HepG2 (cell line): ENCODE data around the gene ATP1B2. TPM values are rescaled to one million over a fixed set of nuclear protein-coding genes. Genes with fewer than 3 reads are reported as not detected.
A peak's percentile ranks its signal among the peaks of the same experiment; 100 is the strongest.

ENCODE experiments used
- AFF4 ChIP-seq: sonication (generic); formaldehyde crosslinking; IDR thresholded peaks from 2 replicates; pipeline ENCODE4 v1.4.0; 2020; ENCODE audit warnings: missing genetic modification reagents
- CBX1 ChIP-seq: IDR thresholded peaks from one replicate; pipeline ENCODE4 v1.6.1; 2016; ENCODE audit warnings: antibody characterized with exemption, low read depth
- CEBPB ChIP-seq: IDR thresholded peaks from 2 replicates; pipeline ENCODE4 v1.6.1; 2011; ENCODE audit warnings: low read depth, low read length, improper control_type of control experiment, borderline replicate concordance
- CREM ChIP-seq, 2 experiments: sonication (generic) in 1 of 2; formaldehyde crosslinking in 1 of 2; IDR thresholded peaks; 2 replicates each; pipeline versions ENCODE4 v1.4.0 to v1.6.1; 2016 to 2020; ENCODE audit warnings: antibody characterized with exemption in 1 of 2, mild to moderate bottlenecking in 1 of 2, missing genetic modification reagents in 1 of 2
- NFYC ChIP-seq: IDR thresholded peaks from 2 replicates; pipeline ENCODE4 v1.6.1; 2016; ENCODE audit warnings: missing genetic modification reagents, missing compliant biosample characterization
- PHF20 ChIP-seq: sonication (generic); formaldehyde crosslinking; IDR thresholded peaks from 2 replicates; pipeline ENCODE4 v1.5.0; 2020; ENCODE audit warnings: mild to moderate bottlenecking, missing genetic modification reagents
- SETDB1 ChIP-seq: sonication (generic); formaldehyde crosslinking; IDR thresholded peaks from 2 replicates; pipeline ENCODE4 v1.5.1; 2020; ENCODE audit warnings: missing genetic modification reagents, mild to moderate bottlenecking, borderline replicate concordance
- ZBTB21 ChIP-seq: sonication (generic); formaldehyde crosslinking; IDR thresholded peaks from 2 replicates; pipeline ENCODE4 v1.4.0; 2020; ENCODE audit warnings: missing genetic modification reagents
- ZFP41 ChIP-seq: sonication (generic); formaldehyde crosslinking; IDR thresholded peaks from 2 replicates; pipeline ENCODE4 v1.4.0; 2020; ENCODE audit warnings: mild to moderate bottlenecking, missing genetic modification reagents, borderline replicate concordance
- ZNF124 ChIP-seq: sonication (generic); formaldehyde crosslinking; IDR thresholded peaks from 2 replicates; pipeline ENCODE4 v1.4.0; 2020; ENCODE audit warnings: missing genetic modification reagents
- ZNF225 ChIP-seq: sonication (generic); formaldehyde crosslinking; IDR thresholded peaks from 2 replicates; pipeline ENCODE4 v1.4.0; 2020; ENCODE audit warnings: mild to moderate bottlenecking, missing genetic modification reagents
- ZNF747 ChIP-seq: sonication (generic); formaldehyde crosslinking; IDR thresholded peaks from 2 replicates; pipeline ENCODE4 v1.8.1; 2023; ENCODE audit warnings: missing genetic modification reagents, mild to moderate bottlenecking, borderline replicate concordance
- ZNF777 ChIP-seq: sonication (generic); formaldehyde crosslinking; IDR thresholded peaks from 2 replicates; pipeline ENCODE4 v1.4.0; 2020; ENCODE audit warnings: missing genetic modification reagents
- polyA plus RNA-seq, 8 experiments: library from polyadenylated mRNA; depleted of rRNA in 3 of 8; stranded (reverse) in 7 of 8; unstranded in 1 of 8; fragments of >200 nt; fragmentation: Illumina TruSeq in 4 of 8; extraction: Trizol in 4 of 8; gene quantifications; 2 replicates each; pipeline versions ENCODE4 v1.2.1 to v1.2.3, GENCODE V29; 2011 to 2016; ENCODE audit warnings: low read depth in 4 of 8, missing spikeins in 1 of 8, mixed read lengths in 1 of 8; ENCODE audit not compliant: insufficient read depth in 1 of 8
- total RNA-seq, 5 experiments: library from RNA; depleted of rRNA; stranded (reverse); fragments of >200 nt; fragmentation: Illumina TruSeq; extraction: Trizol; gene quantifications; 2 replicates each; pipeline ENCODE4 v1.2.3, GENCODE V29; 2016; ENCODE audit warnings: low read depth in 1 of 5
- TF ChIP-seq, protein P1 (sequence below): sonication (generic); formaldehyde crosslinking; IDR thresholded peaks from one replicate; pipeline ENCODE4 v1.5.1; 2020; ENCODE audit warnings: mild to moderate bottlenecking, missing genetic modification reagents; ENCODE audit errors: not compliant biosample characterization
- TF ChIP-seq, protein P2 (sequence below): IDR thresholded peaks from 2 replicates; pipeline ENCODE4 v1.6.1; 2016; ENCODE audit warnings: mild to moderate bottlenecking, missing biosample characterization, missing genetic modification reagents

The ATP1B2 gene
- total and polyA plus RNA-seq, 2 of the 13 experiments (the other 11 are each of a cell fraction or from before 2014, with no cell fraction given), result not detected

- TF ChIP-seq, protein P1, sequence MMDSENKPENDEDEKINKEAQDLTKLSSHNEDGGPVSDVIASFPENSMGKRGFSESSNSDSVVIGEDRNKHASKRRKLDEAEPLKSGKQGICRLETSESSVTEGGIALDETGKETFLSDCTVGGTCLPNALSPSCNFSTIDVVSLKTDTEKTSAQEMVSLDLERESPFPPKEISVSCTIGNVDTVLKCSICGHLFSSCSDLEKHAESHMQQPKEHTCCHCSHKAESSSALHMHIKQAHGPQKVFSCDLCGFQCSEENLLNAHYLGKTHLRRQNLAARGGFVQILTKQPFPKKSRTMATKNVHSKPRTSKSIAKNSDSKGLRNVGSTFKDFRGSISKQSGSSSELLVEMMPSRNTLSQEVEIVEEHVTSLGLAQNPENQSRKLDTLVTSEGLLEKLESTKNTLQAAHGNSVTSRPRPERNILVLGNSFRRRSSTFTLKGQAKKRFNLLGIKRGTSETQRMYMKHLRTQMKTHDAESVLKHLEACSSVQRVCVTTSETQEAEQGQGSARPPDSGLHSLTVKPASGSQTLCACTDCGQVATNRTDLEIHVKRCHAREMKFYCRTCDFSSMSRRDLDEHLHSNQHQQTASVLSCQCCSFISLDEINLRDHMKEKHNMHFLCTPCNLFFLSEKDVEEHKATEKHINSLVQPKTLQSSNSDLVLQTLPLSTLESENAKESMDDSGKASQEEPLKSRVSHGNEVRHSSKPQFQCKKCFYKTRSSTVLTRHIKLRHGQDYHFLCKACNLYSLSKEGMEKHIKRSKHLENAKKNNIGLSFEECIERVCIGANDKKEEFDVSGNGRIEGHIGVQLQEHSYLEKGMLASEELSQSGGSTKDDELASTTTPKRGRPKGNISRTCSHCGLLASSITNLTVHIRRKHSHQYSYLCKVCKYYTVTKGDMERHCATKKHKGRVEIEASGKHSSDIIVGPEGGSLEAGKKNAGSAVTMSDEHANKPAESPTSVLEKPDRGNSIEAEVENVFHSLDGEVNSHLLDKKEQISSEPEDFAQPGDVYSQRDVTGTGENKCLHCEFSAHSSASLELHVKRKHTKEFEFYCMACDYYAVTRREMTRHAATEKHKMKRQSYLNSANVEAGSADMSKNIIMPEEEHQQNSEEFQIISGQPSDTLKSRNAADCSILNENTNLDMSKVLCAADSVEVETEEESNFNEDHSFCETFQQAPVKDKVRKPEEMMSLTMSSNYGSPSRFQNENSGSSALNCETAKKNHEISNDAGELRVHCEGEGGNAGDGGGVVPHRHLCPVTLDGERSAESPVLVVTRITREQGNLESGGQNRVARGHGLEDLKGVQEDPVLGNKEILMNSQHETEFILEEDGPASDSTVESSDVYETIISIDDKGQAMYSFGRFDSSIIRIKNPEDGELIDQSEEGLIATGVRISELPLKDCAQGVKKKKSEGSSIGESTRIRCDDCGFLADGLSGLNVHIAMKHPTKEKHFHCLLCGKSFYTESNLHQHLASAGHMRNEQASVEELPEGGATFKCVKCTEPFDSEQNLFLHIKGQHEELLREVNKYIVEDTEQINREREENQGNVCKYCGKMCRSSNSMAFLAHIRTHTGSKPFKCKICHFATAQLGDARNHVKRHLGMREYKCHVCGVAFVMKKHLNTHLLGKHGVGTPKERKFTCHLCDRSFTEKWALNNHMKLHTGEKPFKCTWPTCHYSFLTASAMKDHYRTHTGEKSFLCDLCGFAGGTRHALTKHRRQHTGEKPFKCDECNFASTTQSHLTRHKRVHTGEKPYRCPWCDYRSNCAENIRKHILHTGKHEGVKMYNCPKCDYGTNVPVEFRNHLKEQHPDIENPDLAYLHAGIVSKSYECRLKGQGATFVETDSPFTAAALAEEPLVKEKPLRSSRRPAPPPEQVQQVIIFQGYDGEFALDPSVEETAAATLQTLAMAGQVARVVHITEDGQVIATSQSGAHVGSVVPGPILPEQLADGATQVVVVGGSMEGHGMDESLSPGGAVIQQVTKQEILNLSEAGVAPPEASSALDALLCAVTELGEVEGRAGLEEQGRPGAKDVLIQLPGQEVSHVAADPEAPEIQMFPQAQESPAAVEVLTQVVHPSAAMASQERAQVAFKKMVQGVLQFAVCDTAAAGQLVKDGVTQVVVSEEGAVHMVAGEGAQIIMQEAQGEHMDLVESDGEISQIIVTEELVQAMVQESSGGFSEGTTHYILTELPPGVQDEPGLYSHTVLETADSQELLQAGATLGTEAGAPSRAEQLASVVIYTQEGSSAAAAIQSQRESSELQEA (CRISPR knock-in tag), result no peak
- peak; percentile 92 for TF ChIP-seq CREM (IDR thresholded peaks at IDR 0.05)
- no peak for TF ChIP-seq CREM (CRISPR knock-in tag; IDR thresholded peaks at IDR 0.05)
- TF ChIP-seq PHF20 (CRISPR knock-in tag), result peak; percentile 62; the same call in 1 of the 2 replicates
- TF ChIP-seq ZNF124 (CRISPR knock-in tag), result peak; percentile 44; the same call in 1 of the 2 replicates
- TF ChIP-seq ZBTB21, result no peak
- no peak for TF ChIP-seq AFF4 (CRISPR knock-in tag)
- 0 out of 2 replicates have a peak, but pooled peaks have one; percentile 2 for TF ChIP-seq ZNF747 (CRISPR knock-in tag)
- peak; percentile 80 for TF ChIP-seq NFYC (CRISPR knock-in tag)
- peak; percentile 49 for TF ChIP-seq CBX1
- TF ChIP-seq CEBPB, result no peak
- 0 out of 2 replicates have a peak, but pooled peaks have one; percentile 16 for TF ChIP-seq ZNF777 (CRISPR knock-in tag)
- no peak for TF ChIP-seq SETDB1
- TF ChIP-seq, protein P2, sequence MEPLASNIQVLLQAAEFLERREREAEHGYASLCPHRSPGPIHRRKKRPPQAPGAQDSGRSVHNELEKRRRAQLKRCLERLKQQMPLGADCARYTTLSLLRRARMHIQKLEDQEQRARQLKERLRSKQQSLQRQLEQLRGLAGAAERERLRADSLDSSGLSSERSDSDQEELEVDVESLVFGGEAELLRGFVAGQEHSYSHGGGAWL (CRISPR knock-in tag), result no peak
- TF ChIP-seq ZNF225 (CRISPR knock-in tag), result no peak
- TF ChIP-seq ZFP41 (CRISPR knock-in tag), result no peak
These were observed 37.4 kb downstream of the ATP1B2 start, which contains the start of gene WRAP53 (continued) for GRCh38 chr17:7687908-7688807.
